ENCODE data around the gene ST7L.
"Not testable (repeated sequence)": the region's sequence is repeated elsewhere in the genome, so short reads cannot be mapped to it uniquely, and the experiment has no call there.

- not testable (repeated sequence) for TF ChIP-seq POLR2A, POLR2AphosphoS5 (IDR thresholded peaks at IDR 0.05)
- TF ChIP-seq, protein P1, sequence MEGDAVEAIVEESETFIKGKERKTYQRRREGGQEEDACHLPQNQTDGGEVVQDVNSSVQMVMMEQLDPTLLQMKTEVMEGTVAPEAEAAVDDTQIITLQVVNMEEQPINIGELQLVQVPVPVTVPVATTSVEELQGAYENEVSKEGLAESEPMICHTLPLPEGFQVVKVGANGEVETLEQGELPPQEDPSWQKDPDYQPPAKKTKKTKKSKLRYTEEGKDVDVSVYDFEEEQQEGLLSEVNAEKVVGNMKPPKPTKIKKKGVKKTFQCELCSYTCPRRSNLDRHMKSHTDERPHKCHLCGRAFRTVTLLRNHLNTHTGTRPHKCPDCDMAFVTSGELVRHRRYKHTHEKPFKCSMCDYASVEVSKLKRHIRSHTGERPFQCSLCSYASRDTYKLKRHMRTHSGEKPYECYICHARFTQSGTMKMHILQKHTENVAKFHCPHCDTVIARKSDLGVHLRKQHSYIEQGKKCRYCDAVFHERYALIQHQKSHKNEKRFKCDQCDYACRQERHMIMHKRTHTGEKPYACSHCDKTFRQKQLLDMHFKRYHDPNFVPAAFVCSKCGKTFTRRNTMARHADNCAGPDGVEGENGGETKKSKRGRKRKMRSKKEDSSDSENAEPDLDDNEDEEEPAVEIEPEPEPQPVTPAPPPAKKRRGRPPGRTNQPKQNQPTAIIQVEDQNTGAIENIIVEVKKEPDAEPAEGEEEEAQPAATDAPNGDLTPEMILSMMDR (IDR thresholded peaks at IDR 0.05): not testable (repeated sequence)
These were observed 5.6 kb upstream of the ST7L start for GRCh38 chr1:112624493-112624892.

Measured in upper lobe of left lung (tissue), 4 donors.